HG02840 (cell line): ENCODE data around the gene TUFM.
"Not testable (repeated sequence)": the region's sequence is repeated elsewhere in the genome, so short reads cannot be mapped to it uniquely, and the experiment has no call there.

Source experiments
- ATAC-seq: cut with Tn5 transposase; IDR thresholded peaks from one replicate; pipeline ENCODE4 v1.9.1; 2021; ENCODE audit warnings: mild to moderate bottlenecking, moderate library complexity, moderate number of reproducible peaks; ENCODE audit not compliant: unreplicated experiment, low FRiP score

The TUFM gene

GRCh38 chr16:28820016-28820415, 26.1 kb downstream of the TUFM start:
- ATAC-seq = no peak

- ATAC-seq = not testable (repeated sequence)
These were observed 38.6 kb downstream of the TUFM start for GRCh38 chr16:28807445-28808120.

- not testable (repeated sequence) for ATAC-seq
These were observed 43.7 kb downstream of the TUFM start for GRCh38 chr16:28802235-28803019.
